CD4-positive, alpha-beta T cell treated with Interferon alpha-2 for 1 hour (primary cell): ENCODE results near the gene SUPT3H.

ENCODE experiments used
- DNase-seq, 2 donors: peaks; one replicate each; pipeline ENCODE4 v3.0.0-alpha.2; 2020 to 2022

The SUPT3H gene

GRCh38 chr6:44983467-44984365 is 394.0 kb downstream of the SUPT3H start:
- DNase-seq, result no peak

- DNase-seq, result no peak
Measured at GRCh38 chr6:44980841-44981240, 396.9 kb downstream of the SUPT3H start.

GRCh38 chr6:44976677-44977641 is 400.8 kb downstream of the SUPT3H start:
- DNase-seq, result peak; percentile 4 to 68

- no peak for DNase-seq
Measured at GRCh38 chr6:44974511-44974910, 403.2 kb downstream of the SUPT3H start.

GRCh38 chr6:44972709-44973108 is 405.0 kb downstream of the SUPT3H start:
- DNase-seq, result no peak

- no peak for DNase-seq
Measured at GRCh38 chr6:44969446-44970185, 408.1 kb downstream of the SUPT3H start.

- DNase-seq, result no peak
Measured at GRCh38 chr6:44967481-44967880, 410.3 kb downstream of the SUPT3H start.

- DNase-seq, result no peak
Measured at GRCh38 chr6:44966449-44967092, 411.2 kb downstream of the SUPT3H start.

- no peak for DNase-seq
Measured at GRCh38 chr6:44965708-44966107, 412.0 kb downstream of the SUPT3H start.

- DNase-seq, result no peak
Measured at GRCh38 chr6:44960898-44961297, 416.8 kb downstream of the SUPT3H start.

- no peak for DNase-seq
Measured at GRCh38 chr6:44959651-44960050, 418.1 kb downstream of the SUPT3H start.

- DNase-seq, result no peak
Measured at GRCh38 chr6:44957156-44957555, 420.6 kb downstream of the SUPT3H start.

GRCh38 chr6:44956396-44956795 is 421.3 kb downstream of the SUPT3H start:
- DNase-seq, result no peak

GRCh38 chr6:44955145-44955544 is 422.6 kb downstream of the SUPT3H start:
- no peak for DNase-seq

- no peak for DNase-seq
Measured at GRCh38 chr6:44954281-44954680, 423.5 kb downstream of the SUPT3H start.

- no peak for DNase-seq
Measured at GRCh38 chr6:44951253-44951747, 426.4 kb downstream of the SUPT3H start.

GRCh38 chr6:44949596-44950201 is 428.0 kb downstream of the SUPT3H start:
- no peak for DNase-seq

GRCh38 chr6:44943541-44943940 is 434.2 kb downstream of the SUPT3H start:
- no peak for DNase-seq

GRCh38 chr6:44942798-44943197 is 434.9 kb downstream of the SUPT3H start:
- no peak for DNase-seq

- no peak for DNase-seq
Measured at GRCh38 chr6:44942201-44942600, 435.5 kb downstream of the SUPT3H start.

- no peak for DNase-seq
Measured at GRCh38 chr6:44940367-44940766, 437.4 kb downstream of the SUPT3H start.
